ENCODE results near the gene FAM136A. TPM values are rescaled to one million over a fixed set of nuclear protein-coding genes. Genes with fewer than 3 reads are reported as not detected.

Gene FAM136A
- 18.2 and 41.8 TPM in 2 replicates for total RNA-seq

DNA sequence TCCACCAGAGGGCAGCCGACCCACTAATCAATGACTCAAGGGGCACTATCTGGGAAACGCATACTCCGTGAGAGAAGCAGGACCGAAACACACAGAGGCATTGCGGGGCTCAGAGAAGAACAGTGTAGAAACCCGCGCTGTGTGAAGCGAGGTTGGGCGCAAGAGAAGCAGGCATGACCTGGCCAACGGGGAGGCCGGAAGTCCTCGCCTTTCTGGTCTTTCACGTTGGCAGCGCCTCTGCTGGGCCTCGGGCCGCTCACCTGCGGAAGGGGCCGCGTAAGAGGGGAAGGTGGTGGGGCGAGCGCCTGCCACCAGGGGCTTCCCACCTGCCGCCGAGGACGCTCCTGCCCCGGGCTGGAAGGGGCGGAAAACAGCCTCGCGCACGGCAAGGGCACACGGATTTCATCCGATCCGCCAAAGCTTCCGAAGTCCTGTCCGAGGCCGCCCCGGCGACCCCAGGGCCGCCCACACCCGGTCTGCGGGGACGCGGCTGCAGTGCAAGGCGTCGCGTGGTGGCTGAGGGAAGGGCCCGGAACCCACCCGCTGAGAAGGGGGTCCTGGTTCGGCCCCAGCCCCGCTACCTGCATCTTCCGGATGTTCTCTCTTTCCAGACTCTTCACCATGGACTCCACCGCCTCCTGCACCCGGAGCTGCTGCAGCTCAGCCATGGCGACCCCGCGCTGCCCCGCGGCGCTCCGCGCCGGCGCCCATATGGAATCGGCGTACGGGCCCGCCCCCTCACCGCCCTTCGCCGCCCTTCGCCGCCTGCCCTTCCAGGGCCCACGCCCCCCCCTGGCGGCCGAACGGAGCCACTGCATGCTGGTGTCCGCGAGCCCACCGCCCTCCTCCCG lies at the start of gene FAM136A:
Gene FAM136A, minus strand, starts transcription at position 724 of the 851 bp plus-strand sequence. Its CDS starts 56 bp downstream, at position 668.

GRCh38 chr2:70248181-70248847 lies 53.6 kb downstream of the FAM136A start, which contains the start of gene TIA1:
Gene TIA1 (minus strand): TSS chr2:70248628. CDS start chr2:70248430, 198 bp downstream.

Small RNAs within 50 kb of the gene (small RNA-seq; reads per million reads assigned to genes)
- gene AC016700.2 (ENCODE audit: low replicate concordance) (not detected), gene MIR1285-2 (ENCODE audit: low replicate concordance) (not detected)

Other genes with a start within 250 kb of the FAM136A start
- 66.4 and 74.8 TPM in 2 replicates for gene PCBP1, start 214.6 kb downstream of the FAM136A start, total RNA-seq
- 13.8 and 20.8 TPM in 2 replicates for gene C2orf42, start 111.0 kb downstream of the FAM136A start, total RNA-seq
- 58.6 and 84.0 TPM in 2 replicates for gene TIA1, start 53.4 kb downstream of the FAM136A start, total RNA-seq
- gene PCYOX1, start 43.9 kb downstream of the FAM136A start, total RNA-seq, result 41.1 and 44.2 TPM in 2 replicates
- gene SNRPG, start 8.3 kb downstream of the FAM136A start, total RNA-seq, result 71.6 and 121 TPM in 2 replicates

Data from placental pericyte (primary cell).